ENCODE results near the gene UBN1.

- no peak for TF ChIP-seq CTCF (IDR thresholded peaks at IDR 0.05)
- no peak for TF ChIP-seq EP300 (IDR thresholded peaks at IDR 0.05)
- no peak for TF ChIP-seq POLR2A (IDR thresholded peaks at IDR 0.05)
Measured at GRCh38 chr16:4913130-4913773, 66.0 kb downstream of the UBN1 start.

Data from tibial nerve (tissue), 4 donors.